ENCODE results near the gene ZNF776.

DNA sequence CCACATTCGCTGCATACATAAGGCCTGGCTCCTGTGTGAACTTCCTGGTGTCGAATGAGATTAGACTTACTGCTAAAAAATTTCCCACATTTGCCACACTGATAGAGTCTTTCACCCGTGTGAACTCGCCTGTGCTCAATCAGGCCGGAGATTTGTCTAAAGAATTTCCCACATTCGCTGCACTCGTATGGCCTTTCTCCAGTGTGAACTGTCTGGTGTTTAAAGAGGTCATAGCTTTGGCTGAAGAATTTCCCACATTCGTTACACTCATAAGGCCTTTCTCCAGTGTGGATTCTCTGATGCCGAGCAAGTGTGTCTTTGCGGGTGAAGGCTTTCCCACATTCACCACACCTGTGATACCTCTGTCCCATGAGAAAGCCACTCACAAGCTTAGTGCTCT lies 25.7 kb upstream of the ZNF776 start:
- TF ChIP-seq, protein P1, sequence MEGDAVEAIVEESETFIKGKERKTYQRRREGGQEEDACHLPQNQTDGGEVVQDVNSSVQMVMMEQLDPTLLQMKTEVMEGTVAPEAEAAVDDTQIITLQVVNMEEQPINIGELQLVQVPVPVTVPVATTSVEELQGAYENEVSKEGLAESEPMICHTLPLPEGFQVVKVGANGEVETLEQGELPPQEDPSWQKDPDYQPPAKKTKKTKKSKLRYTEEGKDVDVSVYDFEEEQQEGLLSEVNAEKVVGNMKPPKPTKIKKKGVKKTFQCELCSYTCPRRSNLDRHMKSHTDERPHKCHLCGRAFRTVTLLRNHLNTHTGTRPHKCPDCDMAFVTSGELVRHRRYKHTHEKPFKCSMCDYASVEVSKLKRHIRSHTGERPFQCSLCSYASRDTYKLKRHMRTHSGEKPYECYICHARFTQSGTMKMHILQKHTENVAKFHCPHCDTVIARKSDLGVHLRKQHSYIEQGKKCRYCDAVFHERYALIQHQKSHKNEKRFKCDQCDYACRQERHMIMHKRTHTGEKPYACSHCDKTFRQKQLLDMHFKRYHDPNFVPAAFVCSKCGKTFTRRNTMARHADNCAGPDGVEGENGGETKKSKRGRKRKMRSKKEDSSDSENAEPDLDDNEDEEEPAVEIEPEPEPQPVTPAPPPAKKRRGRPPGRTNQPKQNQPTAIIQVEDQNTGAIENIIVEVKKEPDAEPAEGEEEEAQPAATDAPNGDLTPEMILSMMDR (conservative IDR thresholded peaks at IDR 0.05 in 1 of 2, IDR thresholded peaks at IDR 0.05 in 1 of 2; ENCODE audit: extremely low read depth in 1 of 2, insufficient read depth in 1 of 2, low read depth in 1 of 2, low read length in 2 of 2), result no peak
- no peak for TF ChIP-seq EZH2 (IDR thresholded peaks at IDR 0.05; ENCODE audit: borderline replicate concordance, low read length)

Measured in mammary epithelial cell (primary cell).